GM13977 (cell line): ENCODE data around the gene CFI.

Experiments used
- DNase-seq: peaks from one replicate; pipeline ENCODE4 v3.0.0; 2012; ENCODE audit warnings: low spot score
- in situ Hi-C: fragments of 300-500 bp; cut with MboI; formaldehyde crosslinking; loops from one replicate; pipeline ENCODE4 v1.12.0; 2022; ENCODE audit warnings: low sequenced_read_pairs, low pct_unique_long_range_greater_than_20kb, mixed read lengths, inconsistent platforms; ENCODE audit not compliant: unreplicated experiment
- TF ChIP-seq, protein P1 (sequence below): IDR thresholded peaks from 2 replicates; pipeline ENCODE4 v1.5.1; 2012; ENCODE audit warnings: mild to moderate bottlenecking, control low read depth; ENCODE audit not compliant: insufficient read depth; ENCODE audit errors: extremely low read depth, missing control alignments

The CFI gene

GRCh38 chr4:109801895-109802319, at the start of gene CFI:
CFI (minus strand) TSS chr4:109801999; CDS start chr4:109801971, 28 bp downstream.
- DNase-seq = no peak
- in situ Hi-C loops = loop anchor here (10.0 to 25.0 kb wide), 2 partner anchors 265 to 377 kb away; no protein-coding TSS in a partner anchor
- TF ChIP-seq, protein P1, sequence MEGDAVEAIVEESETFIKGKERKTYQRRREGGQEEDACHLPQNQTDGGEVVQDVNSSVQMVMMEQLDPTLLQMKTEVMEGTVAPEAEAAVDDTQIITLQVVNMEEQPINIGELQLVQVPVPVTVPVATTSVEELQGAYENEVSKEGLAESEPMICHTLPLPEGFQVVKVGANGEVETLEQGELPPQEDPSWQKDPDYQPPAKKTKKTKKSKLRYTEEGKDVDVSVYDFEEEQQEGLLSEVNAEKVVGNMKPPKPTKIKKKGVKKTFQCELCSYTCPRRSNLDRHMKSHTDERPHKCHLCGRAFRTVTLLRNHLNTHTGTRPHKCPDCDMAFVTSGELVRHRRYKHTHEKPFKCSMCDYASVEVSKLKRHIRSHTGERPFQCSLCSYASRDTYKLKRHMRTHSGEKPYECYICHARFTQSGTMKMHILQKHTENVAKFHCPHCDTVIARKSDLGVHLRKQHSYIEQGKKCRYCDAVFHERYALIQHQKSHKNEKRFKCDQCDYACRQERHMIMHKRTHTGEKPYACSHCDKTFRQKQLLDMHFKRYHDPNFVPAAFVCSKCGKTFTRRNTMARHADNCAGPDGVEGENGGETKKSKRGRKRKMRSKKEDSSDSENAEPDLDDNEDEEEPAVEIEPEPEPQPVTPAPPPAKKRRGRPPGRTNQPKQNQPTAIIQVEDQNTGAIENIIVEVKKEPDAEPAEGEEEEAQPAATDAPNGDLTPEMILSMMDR = no peak

- in situ Hi-C loops = no loop called here
- no peak for DNase-seq
- TF ChIP-seq, protein P1 = no peak
These were observed 48.8 kb upstream of the CFI start for GRCh38 chr4:109850601-109851000.

- in situ Hi-C loops = no loop called here
- TF ChIP-seq, protein P1 = no peak
- no peak for DNase-seq
These were observed 46.7 kb upstream of the CFI start for GRCh38 chr4:109848501-109848900.

GRCh38 chr4:109847896-109848442, 46.2 kb upstream of the CFI start, which contains the start of gene LRIT3:
LRIT3 (plus strand) TSS chr4:109848107; CDS start chr4:109848202, 95 bp downstream.
- in situ Hi-C loops = no loop called here
- TF ChIP-seq, protein P1 = no peak
- DNase-seq = no peak

GRCh38 chr4:109846395-109847098, 44.7 kb upstream of the CFI start:
- DNase-seq = no peak
- in situ Hi-C loops = no loop called here

DNA sequence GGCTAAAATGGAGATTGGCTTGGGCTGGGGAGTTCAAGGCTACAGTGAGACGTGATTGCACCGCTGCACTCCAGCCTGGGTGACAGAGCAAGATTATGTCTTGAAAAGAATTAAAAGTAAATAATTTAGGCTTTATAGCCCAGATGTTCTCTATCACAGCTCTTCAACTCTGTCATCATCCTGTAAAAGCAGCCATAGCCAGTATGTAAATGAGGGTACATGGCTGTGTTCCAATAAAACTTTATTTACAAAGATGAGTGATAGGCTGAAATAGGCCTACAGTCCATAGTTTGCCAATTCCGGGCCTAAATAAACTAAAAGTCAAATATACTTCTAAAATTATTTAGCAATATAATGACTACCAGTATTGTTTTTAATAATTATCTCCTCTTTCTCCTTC, 35.2 kb upstream of the CFI start:
- in situ Hi-C loops = no loop called here
- TF ChIP-seq, protein P1 = no peak
- no peak for DNase-seq

More at GRCh38 chr4:109846395-109847098, 44.7 kb upstream of the CFI start:
- TF ChIP-seq, protein P1 = no peak
